Glutamatergic neuron (in vitro differentiated cells): ENCODE measurements around the gene TSPAN18. TPM values are rescaled to one million over a fixed set of nuclear protein-coding genes. Genes with fewer than 3 reads are reported as not detected.

Experiments used
- DNase-seq: peaks from one replicate; pipeline ENCODE4 v3.0.0; 2022
- H3K27ac Mint-ChIP-seq: one replicate; pipeline ENCODE4 v1.8.0; 2020; ENCODE audit warnings: mild to moderate bottlenecking, mixed read lengths, inconsistent platforms; ENCODE audit not compliant: unreplicated experiment
- H3K27me3 Mint-ChIP-seq: one replicate; pipeline ENCODE4 v1.8.0; 2020; ENCODE audit warnings: mild to moderate bottlenecking, moderate library complexity, mixed read lengths, inconsistent platforms; ENCODE audit not compliant: unreplicated experiment
- H3K36me3 Mint-ChIP-seq: one replicate; pipeline ENCODE4 v1.8.0; 2020; ENCODE audit warnings: mild to moderate bottlenecking, mixed read lengths, inconsistent platforms; ENCODE audit not compliant: unreplicated experiment
- H3K4me1 Mint-ChIP-seq: one replicate; pipeline ENCODE4 v1.8.0; 2020; ENCODE audit warnings: mild to moderate bottlenecking, low read depth, mixed read lengths, inconsistent platforms; ENCODE audit not compliant: unreplicated experiment
- H3K4me3 Mint-ChIP-seq: one replicate; pipeline ENCODE4 v1.8.0; 2020; ENCODE audit warnings: mild to moderate bottlenecking, mixed read lengths, inconsistent platforms; ENCODE audit not compliant: unreplicated experiment
- H3K9me3 Mint-ChIP-seq: one replicate; pipeline ENCODE4 v1.8.0; 2020; ENCODE audit warnings: mild to moderate bottlenecking, moderate library complexity, mixed read lengths, inconsistent platforms; ENCODE audit not compliant: unreplicated experiment
- total RNA-seq: library from RNA; stranded (reverse); fragmentation: NEBNext Ultra II Directional; extraction: Animal tissue kit (Norgen Biotek cat#: 25700); gene quantifications from one replicate; pipeline ENCODE4 v1.2.1, GENCODE V29; 2021; ENCODE audit not compliant: unreplicated experiment
- TF ChIP-seq, protein P1 (sequence below): fragments of 200-600 bp; sonication (generic); IDR thresholded peaks from one replicate; pipeline ENCODE4 v1.5.0; 2021; ENCODE audit not compliant: partially characterized antibody, unreplicated experiment

Gene TSPAN18
- total RNA-seq, 1 donor from 2014 or later = 80.4 TPM

DNA sequence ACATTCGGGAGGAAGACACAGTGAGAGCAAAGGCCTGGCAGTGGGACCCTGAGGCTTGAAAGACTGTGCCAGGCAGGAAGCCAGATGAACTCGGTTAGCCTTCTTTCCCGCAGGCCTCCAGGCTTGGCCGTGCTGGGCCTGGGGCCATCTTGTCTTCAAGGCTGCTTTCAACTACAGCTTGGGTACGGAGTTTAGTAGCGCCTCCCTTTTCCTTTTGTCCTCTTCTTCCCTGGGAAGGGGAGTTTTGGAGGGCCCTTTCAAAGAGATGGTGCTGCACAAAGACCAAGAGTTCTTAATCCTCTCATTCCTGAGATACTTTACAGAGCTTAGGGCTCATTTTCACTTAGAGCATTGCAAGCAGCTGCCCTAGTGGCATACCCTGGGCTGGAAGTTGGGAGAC lies 136.5 kb downstream of the TSPAN18 start:
- TF ChIP-seq, protein P1, sequence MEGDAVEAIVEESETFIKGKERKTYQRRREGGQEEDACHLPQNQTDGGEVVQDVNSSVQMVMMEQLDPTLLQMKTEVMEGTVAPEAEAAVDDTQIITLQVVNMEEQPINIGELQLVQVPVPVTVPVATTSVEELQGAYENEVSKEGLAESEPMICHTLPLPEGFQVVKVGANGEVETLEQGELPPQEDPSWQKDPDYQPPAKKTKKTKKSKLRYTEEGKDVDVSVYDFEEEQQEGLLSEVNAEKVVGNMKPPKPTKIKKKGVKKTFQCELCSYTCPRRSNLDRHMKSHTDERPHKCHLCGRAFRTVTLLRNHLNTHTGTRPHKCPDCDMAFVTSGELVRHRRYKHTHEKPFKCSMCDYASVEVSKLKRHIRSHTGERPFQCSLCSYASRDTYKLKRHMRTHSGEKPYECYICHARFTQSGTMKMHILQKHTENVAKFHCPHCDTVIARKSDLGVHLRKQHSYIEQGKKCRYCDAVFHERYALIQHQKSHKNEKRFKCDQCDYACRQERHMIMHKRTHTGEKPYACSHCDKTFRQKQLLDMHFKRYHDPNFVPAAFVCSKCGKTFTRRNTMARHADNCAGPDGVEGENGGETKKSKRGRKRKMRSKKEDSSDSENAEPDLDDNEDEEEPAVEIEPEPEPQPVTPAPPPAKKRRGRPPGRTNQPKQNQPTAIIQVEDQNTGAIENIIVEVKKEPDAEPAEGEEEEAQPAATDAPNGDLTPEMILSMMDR = no peak

DNA sequence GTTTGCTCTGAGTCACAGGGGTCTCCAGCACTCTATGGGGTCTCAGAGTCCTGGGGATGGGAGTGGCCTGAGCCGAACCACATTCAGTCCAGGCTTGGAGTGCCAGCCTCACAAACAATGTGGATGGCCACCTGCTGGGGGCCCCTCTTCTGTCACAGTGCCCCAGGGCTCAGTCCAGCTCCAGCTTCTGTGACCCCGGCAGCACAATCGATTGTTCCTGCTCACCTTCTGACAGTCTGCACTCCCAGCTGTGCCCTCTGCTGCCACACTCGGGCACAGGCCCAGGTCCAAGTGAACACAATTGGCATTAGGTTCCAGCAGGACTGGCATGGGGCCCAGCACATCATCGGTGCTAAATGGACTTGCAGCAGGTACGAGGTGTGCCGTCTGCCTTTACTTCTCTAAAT lies 139.1 kb downstream of the TSPAN18 start:
- H3K4me1 Mint-ChIP-seq = peaks cover 34% of the 10 kb centered on the region
- H3K27ac Mint-ChIP-seq = no peak overlapping the region
- no peak for DNase-seq
- peaks cover 8% of the 10 kb centered on the region for H3K9me3 Mint-ChIP-seq
- H3K36me3 Mint-ChIP-seq = no peaks in the 10 kb centered on the region
- TF ChIP-seq, protein P1 = no peak
- no peak overlapping the region for H3K4me3 Mint-ChIP-seq
- peaks cover 6% of the 10 kb centered on the region for H3K27me3 Mint-ChIP-seq

More for the DNA sequence above, 136.5 kb downstream of the TSPAN18 start:
- peaks cover 5% of the 10 kb centered on the region for H3K9me3 Mint-ChIP-seq
- no peak for DNase-seq
- peaks cover 9% of the 10 kb centered on the region for H3K27me3 Mint-ChIP-seq
- no peak overlapping the region for H3K27ac Mint-ChIP-seq
- H3K4me1 Mint-ChIP-seq = peaks cover 34% of the 10 kb centered on the region
- no peaks in the 10 kb centered on the region for H3K36me3 Mint-ChIP-seq
- H3K4me3 Mint-ChIP-seq = no peak overlapping the region

DNA sequence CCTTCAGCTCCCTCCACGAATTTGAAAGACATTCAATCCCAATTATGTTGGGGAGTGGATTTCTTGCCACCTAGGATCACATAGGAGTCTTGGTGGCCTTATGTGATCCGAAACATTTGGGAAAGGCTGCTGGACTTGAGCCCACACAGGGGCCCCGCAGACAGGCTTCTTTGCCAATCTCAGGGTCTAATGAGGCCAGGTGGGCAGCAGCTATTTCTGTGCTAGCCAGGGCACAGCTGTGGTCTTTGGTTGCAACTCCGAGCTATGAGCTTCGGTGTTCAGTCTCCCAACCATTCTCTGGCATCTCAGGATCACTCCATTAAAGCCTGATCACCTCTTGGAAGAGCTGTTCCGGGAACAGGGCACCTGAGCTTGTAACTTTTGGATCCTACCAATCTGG lies 139.5 kb downstream of the TSPAN18 start:
- H3K27me3 Mint-ChIP-seq = peaks cover 6% of the 10 kb centered on the region
- H3K4me3 Mint-ChIP-seq = no peak overlapping the region
- DNase-seq = no peak
- no peak overlapping the region for H3K27ac Mint-ChIP-seq
- H3K4me1 Mint-ChIP-seq = peaks cover 34% of the 10 kb centered on the region
- TF ChIP-seq, protein P1 = no peak
- H3K9me3 Mint-ChIP-seq = peaks cover 8% of the 10 kb centered on the region
- no peaks in the 10 kb centered on the region for H3K36me3 Mint-ChIP-seq

DNA sequence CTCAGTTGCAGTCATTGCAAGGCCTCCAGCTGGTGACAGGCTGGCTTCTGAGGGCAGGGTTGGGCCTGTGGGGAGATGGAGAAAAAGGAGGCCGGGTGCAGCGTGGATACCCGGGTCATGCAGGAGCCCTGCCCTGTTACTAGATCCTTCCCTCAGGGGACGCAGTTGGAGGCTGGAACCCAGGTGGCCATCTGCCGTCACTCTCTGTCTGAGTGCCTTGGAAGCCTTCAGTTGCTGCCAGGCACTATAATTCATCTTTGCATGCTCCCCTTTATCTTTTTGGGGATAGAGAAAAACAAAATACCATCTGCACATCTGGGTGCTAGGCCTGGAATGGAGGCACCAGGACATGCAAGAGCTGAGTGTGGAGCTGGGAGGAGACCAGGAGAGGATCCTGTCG lies 141.3 kb downstream of the TSPAN18 start:
- Mint-ChIP-seq H3K27ac (peak overlapping the region; percentile 64), H3K4me1 (peaks cover 24% of the 10 kb centered on the region), H3K36me3 (no peaks in the 10 kb centered on the region), H3K27me3 (peaks cover 2% of the 10 kb centered on the region), H3K4me3 (peak overlapping the region; percentile 58), H3K9me3 (peaks cover 7% of the 10 kb centered on the region)
- TF ChIP-seq, protein P1 = no peak
- DNase-seq = peak; percentile 61

DNA sequence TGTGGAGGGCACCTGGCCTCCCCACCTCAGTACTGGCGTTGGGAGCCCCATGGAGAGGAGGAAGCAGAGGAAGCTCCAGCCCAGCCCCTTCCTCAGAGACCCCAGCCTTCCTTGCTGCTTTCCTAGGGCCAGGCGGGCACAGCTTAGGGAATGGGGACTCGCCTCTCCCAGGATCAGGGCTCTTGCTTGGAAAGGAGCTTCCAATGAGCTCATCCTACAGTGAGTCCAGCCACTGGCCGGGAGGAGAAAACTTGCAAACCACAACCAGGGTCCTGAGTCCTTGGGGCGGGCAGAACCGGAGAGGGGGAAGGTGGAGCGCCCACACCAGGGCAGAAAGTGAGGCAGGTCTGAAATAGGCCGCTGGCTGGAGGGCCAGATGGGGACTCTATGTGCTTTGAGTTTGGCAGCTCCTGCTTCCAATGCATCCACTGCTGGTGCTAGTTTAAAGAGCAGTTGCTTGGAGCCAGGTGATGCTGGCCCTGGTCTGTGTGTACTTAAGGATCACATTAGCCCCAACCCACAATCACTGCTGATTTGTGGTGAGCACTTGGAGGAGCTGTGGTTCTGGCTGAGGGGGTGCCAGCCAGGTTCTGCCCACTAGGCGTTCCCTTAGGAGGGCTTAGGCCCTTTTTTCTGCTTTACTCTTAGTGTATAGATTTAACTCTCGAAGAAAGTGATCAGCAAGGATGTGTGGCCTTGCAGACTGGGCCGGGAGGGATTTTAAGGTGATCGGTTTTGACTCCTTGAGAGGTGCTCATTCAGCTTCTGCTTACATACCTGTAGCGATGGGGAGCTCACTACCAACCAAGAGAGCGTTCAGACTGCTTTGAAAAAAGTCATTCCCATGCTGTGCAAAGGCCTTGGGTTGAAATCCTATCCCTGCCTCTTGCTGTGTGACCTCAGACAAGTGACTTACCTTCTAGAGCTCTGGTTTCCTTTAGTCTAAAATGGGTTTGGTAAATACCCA lies 142.0 kb downstream of the TSPAN18 start:
- Mint-ChIP-seq H3K36me3 (no peaks in the 10 kb centered on the region), H3K27me3 (peaks cover 2% of the 10 kb centered on the region), H3K9me3 (peaks cover 7% of the 10 kb centered on the region), H3K27ac (no peak overlapping the region), H3K4me3 (no peak overlapping the region), H3K4me1 (peaks cover 26% of the 10 kb centered on the region)
- no peak for DNase-seq
- TF ChIP-seq, protein P1 = no peak
